ENCODE measurements around the gene SSH3. TPM values are rescaled to one million over a fixed set of nuclear protein-coding genes. Genes with fewer than 3 reads are reported as not detected.

SSH3 gene
- total and polyA plus RNA-seq, 3 experiments from 2014 or later: 3.5 to 10.6 (median 8.4) TPM

GRCh38 chr11:67278135-67278938 lies 25.0 kb upstream of the SSH3 start:
- peak overlapping the region; percentile 68 for H3K27ac ChIP-seq (ENCODE audit: low read depth, low read length)
- peak overlapping the region; percentile 75 to 89 (median 81) for H3K4me3 Mint-ChIP-seq
- H3K9me3 Mint-ChIP-seq: peaks cover 0 to 2% (median 0%) of the 10 kb centered on the region in 5 donors
- ChIA-PET POLR2A (interaction anchor here (1.0 to 12.9 kb wide), 12 partner anchors 7 to 127 kb away, joined by 3 to 283 read pairs (median 6); partner anchors contain the start of genes ANKRD13D, GRK2, POLD4 and SSH3), CTCF (interaction anchor here (0.8 to 3.5 kb wide), 11 partner anchors 10 to 198 kb away, joined by 3 to 33 read pairs (median 7); partner anchors contain the start of genes ANKRD13D, GRK2 and POLD4)
- H3K36me3 Mint-ChIP-seq: peaks cover 0 to 75% (median 6%) of the 10 kb centered on the region in 3 donors
- H3K9me3 ChIP-seq (ENCODE audit: low read length): no peaks in the 10 kb centered on the region
- peak in 1 of 5 donors; percentile 40 for DNase-seq
- peaks cover 54 to 73% (median 58%) of the 10 kb centered on the region in 3 donors for H3K4me1 Mint-ChIP-seq
- no peaks in the 10 kb centered on the region for H3K27me3 Mint-ChIP-seq
- H3K36me3 ChIP-seq (ENCODE audit: insufficient read depth, low read length): peaks cover 64% of the 10 kb centered on the region
- peak overlapping the region; percentile 59 for H3K4me3 ChIP-seq (ENCODE audit: low read length)
- peaks cover 88% of the 10 kb centered on the region for H3K4me1 ChIP-seq (ENCODE audit: insufficient read depth, low read length)
- no peaks in the 10 kb centered on the region for H3K27me3 ChIP-seq (ENCODE audit: insufficient read depth, low read length, poor library complexity, severe bottlenecking)
- H3K27ac Mint-ChIP-seq: peak overlapping the region; percentile 86 to 99 (median 98)

DNA sequence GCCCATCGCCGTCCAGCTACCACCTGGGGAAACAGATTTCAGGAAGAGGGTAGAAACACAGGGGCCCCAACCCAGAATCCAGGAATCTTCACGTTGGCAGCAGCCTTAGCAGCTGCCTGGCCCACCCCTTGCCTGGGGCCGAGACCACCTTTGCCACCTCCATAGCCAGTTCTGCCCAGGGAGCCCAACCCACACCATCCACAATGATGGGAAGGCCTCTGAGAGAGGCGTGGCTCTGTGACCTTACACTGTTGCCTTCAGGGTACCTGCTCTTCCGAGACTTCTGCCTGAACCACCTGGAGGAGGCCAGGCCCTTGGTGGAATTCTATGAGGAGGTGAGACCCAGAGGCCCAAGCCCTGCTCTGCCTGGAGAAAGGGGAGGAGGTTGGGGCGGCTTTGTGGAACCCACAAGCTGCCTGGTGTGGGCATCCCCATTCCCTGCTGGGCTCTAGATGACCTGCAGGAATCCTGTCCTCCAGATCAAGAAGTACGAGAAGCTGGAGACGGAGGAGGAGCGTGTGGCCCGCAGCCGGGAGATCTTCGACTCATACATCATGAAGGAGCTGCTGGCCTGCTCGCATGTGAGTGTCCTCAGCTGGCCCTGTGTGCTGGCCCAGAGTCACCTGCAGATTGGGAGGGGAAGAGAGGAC lies 24.3 kb upstream of the SSH3 start:
- Mint-ChIP-seq H3K4me3 (peak overlapping the region in 4 of 7 donors; percentile 11 to 80 (median 37)), H3K9me3 (peaks cover 0 to 2% (median 0%) of the 10 kb centered on the region in 5 donors), H3K27me3 (no peaks in the 10 kb centered on the region), H3K27ac (peak overlapping the region; percentile 61 to 99 (median 95)), H3K36me3 (peaks cover 0 to 80% (median 6%) of the 10 kb centered on the region in 3 donors), H3K4me1 (peaks cover 52 to 71% (median 52%) of the 10 kb centered on the region in 3 donors)
- no peak overlapping the region for H3K4me3 ChIP-seq (ENCODE audit: low read length)
- DNase-seq: peak in 1 of 5 donors; percentile 33
- ChIA-PET CTCF (interaction anchor here (0.9 to 3.5 kb wide), 5 partner anchors 9 to 16 kb away, joined by 4 to 33 read pairs (median 13); partner anchors contain the start of genes ANKRD13D and GRK2), POLR2A (interaction anchor here (0.9 to 12.9 kb wide), 5 partner anchors 8 to 15 kb away, joined by 3 to 283 read pairs (median 4); partner anchors contain the start of gene ANKRD13D)
- H3K36me3 ChIP-seq (ENCODE audit: insufficient read depth, low read length): peaks cover 71% of the 10 kb centered on the region
- no peaks in the 10 kb centered on the region for H3K27me3 ChIP-seq (ENCODE audit: insufficient read depth, low read length, poor library complexity, severe bottlenecking)
- peak overlapping the region; percentile 68 for H3K27ac ChIP-seq (ENCODE audit: low read depth, low read length)
- H3K9me3 ChIP-seq (ENCODE audit: low read length): no peaks in the 10 kb centered on the region
- H3K4me1 ChIP-seq (ENCODE audit: insufficient read depth, low read length): peaks cover 83% of the 10 kb centered on the region

GRCh38 chr11:67279589-67280340 lies 23.6 kb upstream of the SSH3 start:
- Mint-ChIP-seq H3K9me3 (peaks cover 0 to 2% (median 0%) of the 10 kb centered on the region in 5 donors), H3K4me1 (peaks cover 45 to 64% (median 48%) of the 10 kb centered on the region in 3 donors), H3K27ac (peak overlapping the region; percentile 71 to 99 (median 95)), H3K4me3 (peak overlapping the region in 3 of 7 donors; percentile 19 to 68 (median 45)), H3K27me3 (no peaks in the 10 kb centered on the region), H3K36me3 (peaks cover 0 to 80% (median 6%) of the 10 kb centered on the region in 3 donors)
- peak in 1 of 5 donors; percentile 39 for DNase-seq
- Histone ChIP-seq H3K9me3 (ENCODE audit: low read length) (no peaks in the 10 kb centered on the region), H3K36me3 (ENCODE audit: insufficient read depth, low read length) (peaks cover 73% of the 10 kb centered on the region), H3K27me3 (ENCODE audit: insufficient read depth, low read length, poor library complexity, severe bottlenecking) (no peaks in the 10 kb centered on the region), H3K27ac (ENCODE audit: low read depth, low read length) (peak overlapping the region; percentile 68), H3K4me3 (ENCODE audit: low read length) (no peak overlapping the region), H3K4me1 (ENCODE audit: insufficient read depth, low read length) (peaks cover 76% of the 10 kb centered on the region)
- POLR2A ChIA-PET: interaction anchor here (0.9 to 2.5 kb wide), 5 partner anchors 8 to 14 kb away, joined by 3 to 9 read pairs (median 4); no protein-coding TSS in a partner anchor
- CTCF ChIA-PET: interaction anchor here (0.7 to 3.5 kb wide), 5 partner anchors 8 to 38 kb away, joined by 3 to 33 read pairs (median 4); partner anchors contain the start of gene ANKRD13D

GRCh38 chr11:67280341-67280787 lies 23.0 kb upstream of the SSH3 start:
- H3K27ac ChIP-seq (ENCODE audit: low read depth, low read length): no peak overlapping the region

GRCh38 chr11:67280788-67281551 lies 22.4 kb upstream of the SSH3 start:
- peaks cover 40 to 62% (median 42%) of the 10 kb centered on the region in 3 donors for H3K4me1 Mint-ChIP-seq
- H3K4me3 Mint-ChIP-seq: no peak overlapping the region
- H3K36me3 Mint-ChIP-seq: peaks cover 0 to 83% (median 6%) of the 10 kb centered on the region in 3 donors
- H3K36me3 ChIP-seq (ENCODE audit: insufficient read depth, low read length): peaks cover 67% of the 10 kb centered on the region
- no peaks in the 10 kb centered on the region for H3K27me3 Mint-ChIP-seq
- H3K9me3 Mint-ChIP-seq: peaks cover 0 to 2% (median 0%) of the 10 kb centered on the region in 5 donors
- no peaks in the 10 kb centered on the region for H3K27me3 ChIP-seq (ENCODE audit: insufficient read depth, low read length, poor library complexity, severe bottlenecking)
- POLR2A ChIA-PET: interaction anchor here (0.6 to 2.5 kb wide), 5 partner anchors 10 to 158 kb away, joined by 3 to 9 read pairs (median 4); partner anchors contain the start of gene GRK2
- H3K27ac Mint-ChIP-seq: peak overlapping the region in 4 of 8 donors; percentile 72 to 99 (median 86)
- CTCF ChIA-PET: interaction anchor here (0.7 to 0.8 kb wide), 2 partner anchors 37 to 238 kb away, joined by 3 read pairs; no protein-coding TSS in a partner anchor
- peak in 1 of 5 donors; percentile 46 for DNase-seq
- no peak overlapping the region for H3K4me3 ChIP-seq (ENCODE audit: low read length)
- no peaks in the 10 kb centered on the region for H3K9me3 ChIP-seq (ENCODE audit: low read length)
- no peak overlapping the region for H3K27ac ChIP-seq (ENCODE audit: low read depth, low read length)
- H3K4me1 ChIP-seq (ENCODE audit: insufficient read depth, low read length): peaks cover 74% of the 10 kb centered on the region

More at GRCh38 chr11:67280341-67280787, 23.0 kb upstream of the SSH3 start:
- peak in 1 of 5 donors; percentile 23 for DNase-seq
- POLR2A ChIA-PET: interaction anchor here (0.6 to 2.5 kb wide), 5 partner anchors 9 to 158 kb away, joined by 3 to 9 read pairs (median 4); partner anchors contain the start of gene GRK2
- Mint-ChIP-seq H3K27me3 (no peaks in the 10 kb centered on the region), H3K4me3 (peak overlapping the region in 2 of 7 donors; percentile 19 to 68), H3K9me3 (peaks cover 0 to 2% (median 0%) of the 10 kb centered on the region in 5 donors), H3K27ac (peak overlapping the region; percentile 63 to 99 (median 81)), H3K4me1 (peaks cover 42 to 64% (median 48%) of the 10 kb centered on the region in 3 donors), H3K36me3 (peaks cover 0 to 84% (median 6%) of the 10 kb centered on the region in 3 donors)
- H3K4me3 ChIP-seq (ENCODE audit: low read length): no peak overlapping the region
- CTCF ChIA-PET: interaction anchor here (0.7 to 1.2 kb wide), 3 partner anchors 13 to 239 kb away, joined by 3 to 4 read pairs (median 3); no protein-coding TSS in a partner anchor
- peaks cover 74% of the 10 kb centered on the region for H3K4me1 ChIP-seq (ENCODE audit: insufficient read depth, low read length)
- peaks cover 73% of the 10 kb centered on the region for H3K36me3 ChIP-seq (ENCODE audit: insufficient read depth, low read length)
- H3K9me3 ChIP-seq (ENCODE audit: low read length): no peaks in the 10 kb centered on the region
- no peaks in the 10 kb centered on the region for H3K27me3 ChIP-seq (ENCODE audit: insufficient read depth, low read length, poor library complexity, severe bottlenecking)

DNA sequence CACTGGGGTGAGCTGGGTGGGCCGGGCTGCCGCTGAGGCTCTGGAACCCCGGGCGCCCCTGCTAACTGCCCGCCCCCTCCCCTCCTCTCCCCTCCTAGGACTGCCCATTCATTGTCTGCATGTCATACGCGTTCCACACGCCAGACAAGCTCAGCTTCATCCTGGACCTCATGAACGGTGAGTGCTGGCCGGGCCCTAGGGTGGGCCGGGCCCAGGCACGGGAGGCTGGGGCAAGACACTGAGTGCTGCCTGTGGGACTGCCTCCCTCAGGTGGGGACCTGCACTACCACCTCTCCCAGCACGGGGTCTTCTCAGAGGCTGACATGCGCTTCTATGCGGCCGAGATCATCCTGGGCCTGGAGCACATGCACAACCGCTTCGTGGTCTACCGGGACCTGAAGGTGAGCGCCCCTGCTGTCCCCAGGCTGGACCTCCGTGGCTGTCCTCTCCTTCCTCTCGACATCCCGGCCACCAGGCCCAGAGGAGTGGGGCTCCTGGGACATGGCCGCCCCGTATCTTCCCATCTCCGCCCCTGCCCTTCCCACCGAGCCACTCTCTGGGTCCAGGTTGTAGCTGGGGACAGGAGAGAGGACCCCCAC lies 21.7 kb upstream of the SSH3 start:
- Histone ChIP-seq H3K4me1 (ENCODE audit: insufficient read depth, low read length) (peaks cover 74% of the 10 kb centered on the region), H3K4me3 (ENCODE audit: low read length) (no peak overlapping the region), H3K9me3 (ENCODE audit: low read length) (no peaks in the 10 kb centered on the region), H3K27me3 (ENCODE audit: insufficient read depth, low read length, poor library complexity, severe bottlenecking) (no peaks in the 10 kb centered on the region), H3K27ac (ENCODE audit: low read depth, low read length) (no peak overlapping the region), H3K36me3 (ENCODE audit: insufficient read depth, low read length) (peaks cover 65% of the 10 kb centered on the region)
- H3K36me3 Mint-ChIP-seq: peaks cover 0 to 84% (median 6%) of the 10 kb centered on the region in 3 donors
- peak overlapping the region in 4 of 8 donors; percentile 54 to 97 (median 78) for H3K27ac Mint-ChIP-seq
- CTCF ChIA-PET: interaction anchor here (0.8 to 2.3 kb wide), 2 partner anchors 10 to 13 kb away, joined by 3 to 12 read pairs; no protein-coding TSS in a partner anchor
- POLR2A ChIA-PET: interaction anchor here (15.0 kb wide), 1 partner anchor 9 kb away, joined by 283 read pairs; the partner anchor contains the start of gene GRK2
- no peaks in the 10 kb centered on the region for H3K27me3 Mint-ChIP-seq
- H3K9me3 Mint-ChIP-seq: peaks cover 0 to under 1% (median 0%) of the 10 kb centered on the region in 5 donors
- peak in 2 of 5 donors; percentile 0 to 38 for DNase-seq
- H3K4me3 Mint-ChIP-seq: no peak overlapping the region
- H3K4me1 Mint-ChIP-seq: peaks cover 40 to 62% (median 40%) of the 10 kb centered on the region in 3 donors

All from CD8-positive, alpha-beta memory T cell (primary cell).